Astrocyte (in vitro differentiated cells and primary cell): ENCODE results near the gene PLA2G4E. TPM values are rescaled to one million over a fixed set of nuclear protein-coding genes. Genes with fewer than 3 reads are reported as not detected.

Source experiments
- DNase-seq: peaks from one replicate; pipeline ENCODE4 v3.0.0-alpha.2; 2010; ENCODE audit warnings: low read depth
- FAIRE-seq: peaks from 2 replicates; lab custom pipeline; 2011; peaks lifted over from hg19 to GRCh38; lab: Jason Lieb, UNC
- H2AFZ ChIP-seq: 2 replicates; pipeline ENCODE4 v1.6.0; 2012; ENCODE audit warnings: low read depth, low read length, inconsistent platforms
- H3K27ac ChIP-seq: 2 replicates; pipeline ENCODE4 v1.5.1; 2011; ENCODE audit warnings: low read depth, low read length, inconsistent platforms
- H3K27me3 ChIP-seq: 2 replicates; pipeline ENCODE4 v1.6.0; 2011; ENCODE audit warnings: low read length, inconsistent platforms; ENCODE audit not compliant: insufficient read depth
- H3K36me3 ChIP-seq: 2 replicates; pipeline ENCODE4 v1.5.1; 2011; ENCODE audit warnings: low read length, inconsistent platforms; ENCODE audit not compliant: insufficient read depth
- H3K4me1 ChIP-seq: 2 replicates; pipeline ENCODE4 v1.5.1; 2011; ENCODE audit warnings: low read length, inconsistent platforms; ENCODE audit not compliant: insufficient read depth
- H3K4me2 ChIP-seq: 2 replicates; pipeline ENCODE4 v1.6.0; 2012; ENCODE audit warnings: low read length, inconsistent platforms
- H3K4me3 ChIP-seq: 2 replicates; pipeline ENCODE4 v1.5.1; 2011; ENCODE audit warnings: low read depth, mild to moderate bottlenecking, low read length, inconsistent platforms; ENCODE audit not compliant: insufficient read depth
- H3K79me2 ChIP-seq: 2 replicates; pipeline ENCODE4 v1.6.0; 2012; ENCODE audit warnings: mild to moderate bottlenecking, low read length, inconsistent platforms; ENCODE audit not compliant: insufficient read depth
- H3K9ac ChIP-seq: 2 replicates; pipeline ENCODE4 v1.6.0; 2012; ENCODE audit warnings: mild to moderate bottlenecking, low read length, inconsistent platforms
- H3K9me3 ChIP-seq: 2 replicates; pipeline ENCODE4 v1.5.1; 2012; ENCODE audit warnings: low read depth, mild to moderate bottlenecking, low read length, inconsistent platforms; ENCODE audit not compliant: insufficient read depth
- H4K20me1 ChIP-seq: 2 replicates; pipeline ENCODE4 v1.6.0; 2012; ENCODE audit warnings: low read length, inconsistent platforms; ENCODE audit not compliant: insufficient read depth
- H3K27ac Mint-ChIP-seq: one replicate; pipeline ENCODE4 v1.8.0; 2021; ENCODE audit warnings: mild to moderate bottlenecking, mixed read lengths; ENCODE audit not compliant: unreplicated experiment
- H3K27me3 Mint-ChIP-seq: one replicate; pipeline ENCODE4 v1.8.0; 2021; ENCODE audit warnings: low read depth, mixed read lengths; ENCODE audit not compliant: unreplicated experiment
- H3K36me3 Mint-ChIP-seq: one replicate; pipeline ENCODE4 v1.8.0; 2021; ENCODE audit warnings: low read depth, mixed read lengths; ENCODE audit not compliant: unreplicated experiment
- H3K4me1 Mint-ChIP-seq: one replicate; pipeline ENCODE4 v1.8.0; 2021; ENCODE audit warnings: low read depth, mixed read lengths; ENCODE audit not compliant: unreplicated experiment
- H3K4me3 Mint-ChIP-seq: one replicate; pipeline ENCODE4 v1.8.0; 2021; ENCODE audit warnings: mild to moderate bottlenecking, moderate library complexity, mixed read lengths; ENCODE audit not compliant: unreplicated experiment
- H3K9me3 Mint-ChIP-seq: one replicate; pipeline ENCODE4 v1.8.0; 2021; ENCODE audit warnings: mild to moderate bottlenecking, mixed read lengths; ENCODE audit not compliant: unreplicated experiment
- CTCF ChIP-seq: IDR thresholded peaks from 2 replicates; pipeline ENCODE4 v1.5.1; 2011; ENCODE audit warnings: low read depth, mild to moderate bottlenecking, inconsistent platforms, low read length, moderate library complexity; ENCODE audit not compliant: insufficient read depth
- EZH2 ChIP-seq: IDR thresholded peaks from 2 replicates; pipeline ENCODE4 v1.6.1; 2012; ENCODE audit warnings: mild to moderate bottlenecking, low read length, inconsistent platforms; ENCODE audit not compliant: insufficient read depth
- total RNA-seq: library from RNA; stranded (reverse); gene quantifications from 2 replicates; pipeline ENCODE4 v1.2.1, GENCODE V29; 2021

The PLA2G4E gene
- total RNA-seq, 1 donor from 2014 or later, result not detected

- Mint-ChIP-seq H3K9me3 (no peaks in the 10 kb centered on the region), H3K4me1 (peaks cover 40% of the 10 kb centered on the region), H3K27ac (no peak overlapping the region), H3K4me3 (no peak overlapping the region), H3K27me3 (no peaks in the 10 kb centered on the region), H3K36me3 (peaks cover 20% of the 10 kb centered on the region)
- Histone ChIP-seq H3K4me2 (no peak overlapping the region), H3K27ac (no peak overlapping the region), H3K4me1 (peaks cover 15% of the 10 kb centered on the region), H3K4me3 (no peak overlapping the region), H3K79me2 (peaks cover 54% of the 10 kb centered on the region), H2AFZ (no peak overlapping the region), H3K36me3 (peaks cover 16% of the 10 kb centered on the region), H3K27me3 (no peaks in the 10 kb centered on the region), H4K20me1 (peaks cover 14% of the 10 kb centered on the region), H3K9me3 (no peaks in the 10 kb centered on the region), H3K9ac (no peak overlapping the region)
- DNase-seq (no peak), FAIRE-seq (no peak)
- no peak for TF ChIP-seq CTCF
Measured at GRCh38 chr15:41951571-41951970, 69.3 kb downstream of the PLA2G4E start.

- peaks cover 53% of the 10 kb centered on the region for H3K79me2 ChIP-seq
Measured at GRCh38 chr15:41950489-41950888, 70.4 kb downstream of the PLA2G4E start.

GRCh38 chr15:41950127-41950483 is 70.7 kb downstream of the PLA2G4E start:
- Mint-ChIP-seq H3K27me3 (no peaks in the 10 kb centered on the region), H3K27ac (peak overlapping the region; percentile 64), H3K4me3 (peak overlapping the region; percentile 20), H3K9me3 (no peaks in the 10 kb centered on the region), H3K36me3 (peaks cover 16% of the 10 kb centered on the region), H3K4me1 (peaks cover 46% of the 10 kb centered on the region)
- no peak overlapping the region for H3K4me3 ChIP-seq
- H3K4me2 ChIP-seq, result no peak overlapping the region
- peaks cover 50% of the 10 kb centered on the region for H3K79me2 ChIP-seq
- no peak for TF ChIP-seq CTCF
- TF ChIP-seq EZH2, result no peak
- DNase-seq (no peak), FAIRE-seq (no peak)
- H3K27ac ChIP-seq, result no peak overlapping the region
- H2AFZ ChIP-seq, result no peak overlapping the region
- peaks cover 25% of the 10 kb centered on the region for H3K4me1 ChIP-seq
- H3K36me3 ChIP-seq, result peaks cover 19% of the 10 kb centered on the region
- H4K20me1 ChIP-seq, result peaks cover 2% of the 10 kb centered on the region
- H3K27me3 ChIP-seq, result no peaks in the 10 kb centered on the region
- no peak overlapping the region for H3K9ac ChIP-seq
- H3K9me3 ChIP-seq, result no peaks in the 10 kb centered on the region

More at GRCh38 chr15:41950489-41950888, 70.4 kb downstream of the PLA2G4E start:
- Histone ChIP-seq H4K20me1 (peaks cover 5% of the 10 kb centered on the region), H3K9me3 (no peaks in the 10 kb centered on the region), H3K27me3 (no peaks in the 10 kb centered on the region), H3K4me3 (no peak overlapping the region), H3K27ac (no peak overlapping the region), H3K4me2 (no peak overlapping the region), H3K9ac (no peak overlapping the region), H3K4me1 (peaks cover 22% of the 10 kb centered on the region), H2AFZ (no peak overlapping the region), H3K36me3 (peaks cover 19% of the 10 kb centered on the region)
- H3K27ac Mint-ChIP-seq, result peak overlapping the region; percentile 64
- peaks cover 44% of the 10 kb centered on the region for H3K4me1 Mint-ChIP-seq
- peaks cover 18% of the 10 kb centered on the region for H3K36me3 Mint-ChIP-seq
- H3K4me3 Mint-ChIP-seq, result peak overlapping the region; percentile 35
- DNase-seq (no peak), FAIRE-seq (no peak)
- no peaks in the 10 kb centered on the region for H3K9me3 Mint-ChIP-seq
- H3K27me3 Mint-ChIP-seq, result no peaks in the 10 kb centered on the region
- TF ChIP-seq EZH2 (no peak), CTCF (no peak)
